GM19099 (cell line): ENCODE data around the gene SLC2A3.

Experiments used
- POLR2A ChIP-seq: IDR thresholded peaks from 3 replicates; pipeline ENCODE4 v1.6.1; 2011; ENCODE audit warnings: low read depth; ENCODE audit not compliant: insufficient read length; ENCODE audit errors: extremely low read depth

Gene SLC2A3

GRCh38 chr12:7937833-7938506 lies 2.0 kb upstream of the SLC2A3 start:
- no peak for TF ChIP-seq POLR2A

- no peak for TF ChIP-seq POLR2A
Observed at GRCh38 chr12:7934889-7935492, 996 bp downstream of the SLC2A3 start.

DNA sequence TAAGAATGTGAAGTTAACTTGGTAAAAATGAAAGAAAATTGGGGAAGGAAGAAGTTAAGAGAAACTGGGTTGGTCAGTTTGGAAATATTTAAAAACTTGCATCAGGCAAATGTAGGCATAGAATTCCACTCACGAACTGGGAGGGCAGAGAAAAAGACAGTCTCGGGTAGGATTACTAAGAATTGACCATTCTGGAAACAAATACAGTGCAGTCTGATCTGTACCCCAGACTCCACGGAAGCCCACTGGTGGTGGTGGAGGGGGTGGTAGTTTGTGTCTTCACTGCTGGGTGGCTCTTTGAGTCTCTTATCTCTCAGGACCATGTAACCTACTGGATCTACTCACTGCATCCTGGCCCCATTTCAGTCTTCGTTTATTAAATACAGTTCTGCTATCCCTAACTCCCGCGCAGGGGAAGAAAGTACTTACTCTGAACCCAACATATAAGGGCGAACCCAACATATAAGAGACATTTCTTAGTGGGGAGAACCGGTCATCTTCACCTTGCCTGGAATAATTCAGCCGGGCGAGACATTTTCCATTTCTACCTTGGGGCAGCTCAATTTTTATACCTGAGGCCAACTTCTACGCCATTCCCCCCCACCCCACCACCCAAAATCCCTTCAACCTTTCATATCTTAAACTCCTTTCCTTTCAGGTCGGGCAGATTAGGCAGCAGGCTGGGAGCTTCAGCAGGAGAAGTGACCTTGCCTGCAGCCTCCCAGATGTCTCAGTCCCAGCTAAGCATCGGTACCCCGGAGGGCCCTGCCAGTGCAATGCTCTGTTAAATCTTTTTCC lies 1.7 kb downstream of the SLC2A3 start:
- TF ChIP-seq POLR2A, result no peak

- no peak for TF ChIP-seq POLR2A
Observed at GRCh38 chr12:7933255-7933726, 2.7 kb downstream of the SLC2A3 start.

DNA sequence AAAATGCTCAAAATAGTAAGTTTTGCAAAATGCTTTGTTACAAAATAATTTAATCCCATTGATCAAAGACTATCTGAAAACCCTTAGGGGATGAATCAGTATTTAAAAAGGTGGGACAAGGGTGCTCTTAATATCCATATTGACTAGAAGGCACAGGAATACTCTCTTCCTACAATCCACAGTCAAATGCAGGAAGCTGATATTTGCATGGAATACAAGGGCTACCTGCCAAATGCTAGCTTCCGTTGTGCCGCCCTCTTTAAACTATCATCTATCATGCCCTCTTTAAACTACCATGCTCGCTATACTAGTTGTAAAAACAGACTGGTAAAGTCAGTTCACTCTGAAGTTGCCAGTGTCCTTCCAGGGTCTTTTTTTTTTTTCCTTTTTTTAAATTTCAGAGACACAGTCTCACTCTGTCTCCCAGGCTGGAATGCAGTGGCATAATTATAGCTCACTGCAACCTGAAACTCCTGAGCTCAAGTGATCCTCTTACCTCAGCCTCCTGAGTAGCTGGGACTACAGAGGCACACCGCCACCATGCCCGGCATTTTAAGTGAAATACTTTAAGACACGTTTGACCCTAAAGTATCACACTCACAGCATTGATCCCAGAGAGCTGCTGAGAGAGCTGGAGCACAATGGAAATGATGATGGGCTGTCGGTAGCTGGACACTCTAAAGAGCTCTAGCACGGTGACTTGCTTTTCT lies 6.7 kb downstream of the SLC2A3 start:
- TF ChIP-seq POLR2A, result no peak

DNA sequence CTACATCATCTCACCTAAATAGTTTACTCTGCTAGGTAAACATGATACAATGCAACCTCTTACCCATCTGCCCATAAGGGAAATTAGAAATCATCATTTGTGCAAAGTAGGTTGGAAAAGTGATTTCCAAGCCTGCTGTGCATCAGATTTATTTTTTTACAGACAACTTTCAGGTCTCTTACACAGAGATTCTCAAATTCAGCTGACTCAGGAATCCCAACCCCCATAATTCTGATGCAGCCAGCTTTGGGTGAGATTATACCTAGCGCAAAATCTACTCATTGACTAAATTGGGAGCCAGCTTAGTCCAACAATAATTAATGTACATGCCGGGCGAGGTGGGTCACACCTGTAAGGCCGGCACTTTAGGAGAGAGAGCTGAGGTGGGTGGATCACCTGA lies 8.5 kb downstream of the SLC2A3 start:
- no peak for TF ChIP-seq POLR2A

- no peak for TF ChIP-seq POLR2A
Observed at GRCh38 chr12:7923241-7924236, 12.4 kb downstream of the SLC2A3 start.

GRCh38 chr12:7917392-7918267 lies 18.4 kb downstream of the SLC2A3 start:
- TF ChIP-seq POLR2A, result no peak

- no peak for TF ChIP-seq POLR2A
Observed at GRCh38 chr12:7916936-7917335, 19.1 kb downstream of the SLC2A3 start.

DNA sequence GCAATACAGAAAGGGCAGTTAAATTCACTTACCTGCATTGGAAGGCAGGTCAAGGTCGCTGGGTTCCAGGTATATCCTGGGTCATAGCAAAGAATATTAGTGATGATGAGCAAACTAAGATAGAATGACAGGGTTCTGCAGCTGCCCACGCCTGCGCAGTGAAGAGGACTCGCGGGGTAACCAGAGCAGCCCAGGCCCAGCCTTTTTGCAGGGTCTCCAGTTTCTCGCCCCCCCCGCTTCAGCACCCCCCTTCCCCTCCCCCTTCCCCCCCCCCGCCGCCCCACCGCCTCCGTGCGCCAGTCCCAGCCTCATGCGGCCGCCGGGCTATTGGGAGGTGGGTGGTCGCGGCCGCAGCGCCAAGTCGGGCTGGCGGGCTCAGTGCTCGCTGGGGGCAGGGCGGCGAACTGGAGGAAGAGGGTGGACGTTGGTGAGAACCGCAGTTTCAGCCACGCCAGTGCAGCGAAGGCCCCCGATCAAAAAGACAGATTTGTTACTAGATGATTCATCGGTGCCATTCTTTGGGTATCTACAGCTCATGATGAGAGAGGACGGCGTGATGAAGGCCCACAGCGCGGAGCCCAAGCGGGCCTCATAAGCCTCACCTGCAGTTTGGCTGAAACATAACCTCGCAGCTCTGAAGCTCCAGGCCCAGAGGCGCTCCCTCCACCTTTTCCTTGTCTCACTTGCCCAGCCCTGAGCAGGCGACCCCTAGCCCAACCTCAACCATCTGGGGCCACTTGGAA lies 20.2 kb downstream of the SLC2A3 start:
- no peak for TF ChIP-seq POLR2A

GRCh38 chr12:7907009-7907408 lies 29.0 kb downstream of the SLC2A3 start:
- TF ChIP-seq POLR2A, result no peak

DNA sequence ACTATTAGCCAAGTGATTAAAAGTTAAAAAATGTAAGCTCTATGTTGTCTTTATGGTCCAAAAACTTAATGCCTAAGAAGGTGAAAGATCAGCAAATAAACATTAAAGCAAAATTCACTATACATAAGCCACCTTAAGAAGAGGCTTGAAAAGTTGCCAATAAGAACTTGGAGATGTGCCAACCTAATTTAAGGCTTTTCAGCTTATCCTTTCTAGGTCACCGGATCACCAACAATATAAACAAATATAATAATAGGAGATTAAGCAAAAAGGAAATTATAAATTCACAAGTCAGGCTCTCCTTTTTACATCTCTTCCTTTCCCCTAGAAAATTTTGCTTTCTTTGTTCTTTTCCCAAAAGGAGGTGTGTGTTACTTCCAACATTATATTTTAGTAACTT lies 30.9 kb downstream of the SLC2A3 start:
- TF ChIP-seq POLR2A, result no peak

DNA sequence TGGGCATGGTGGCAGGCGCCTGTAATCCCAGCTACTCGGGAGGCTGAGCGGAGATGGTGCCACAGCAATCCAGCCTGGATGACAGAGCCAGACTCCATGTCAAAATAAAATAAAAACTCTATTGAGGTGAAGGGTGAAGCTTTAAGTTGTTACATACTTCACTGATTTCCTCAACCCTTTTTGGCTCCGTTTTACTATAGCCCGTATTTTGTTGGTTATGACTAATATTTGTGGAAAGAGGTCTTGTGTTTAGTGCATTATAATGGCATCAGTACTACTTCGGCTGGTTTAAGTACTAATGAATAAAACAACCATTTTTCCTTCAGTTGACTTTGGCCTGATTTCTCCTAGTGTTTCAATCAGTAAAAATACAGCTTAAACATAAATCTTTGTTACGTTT lies 36.2 kb downstream of the SLC2A3 start:
- TF ChIP-seq POLR2A, result no peak
